ENCODE data around the gene SNCAIP.

SNCAIP gene

DNA sequence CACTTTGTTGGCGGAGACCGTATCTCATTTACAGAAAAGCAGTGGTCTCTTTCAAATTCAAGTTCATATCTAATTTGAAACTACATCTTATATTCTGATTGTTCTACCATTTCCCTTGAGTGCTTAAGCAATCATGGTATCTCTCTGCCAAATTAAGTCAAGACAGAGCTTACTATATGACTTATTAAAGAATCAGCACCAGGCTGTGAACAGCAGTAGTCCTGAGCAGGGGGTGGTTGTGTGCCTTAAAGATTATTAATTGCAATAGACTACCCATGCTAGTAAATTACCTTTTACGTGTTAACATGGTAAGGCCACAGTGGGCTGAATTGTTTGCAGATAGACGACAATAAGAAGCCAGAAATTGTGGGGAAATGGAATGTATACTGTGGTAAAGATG is 21.5 kb downstream of the SNCAIP start:
- H3K9ac ChIP-seq (ENCODE audit: low read length) = no peak overlapping the region
- no peak overlapping the region for H3K27ac ChIP-seq (ENCODE audit: low read depth, low read length)
- no peaks in the 10 kb centered on the region for H3K36me3 ChIP-seq (ENCODE audit: low read length)
- H3K27me3 ChIP-seq (ENCODE audit: low read length) = no peaks in the 10 kb centered on the region; the same call in 1 of the 2 replicates
- no peaks in the 10 kb centered on the region for H4K20me1 ChIP-seq (ENCODE audit: low read depth, low read length)
- H3K9me3 ChIP-seq (ENCODE audit: insufficient read depth, low read length) = no peaks in the 10 kb centered on the region
- H3K79me2 ChIP-seq (ENCODE audit: insufficient read depth, low read length) = no peaks in the 10 kb centered on the region
- no peak for TF ChIP-seq EZH2phosphoT487 (conservative IDR thresholded peaks at IDR 0.05; ENCODE audit: low read length)
- TF ChIP-seq, protein P1, sequence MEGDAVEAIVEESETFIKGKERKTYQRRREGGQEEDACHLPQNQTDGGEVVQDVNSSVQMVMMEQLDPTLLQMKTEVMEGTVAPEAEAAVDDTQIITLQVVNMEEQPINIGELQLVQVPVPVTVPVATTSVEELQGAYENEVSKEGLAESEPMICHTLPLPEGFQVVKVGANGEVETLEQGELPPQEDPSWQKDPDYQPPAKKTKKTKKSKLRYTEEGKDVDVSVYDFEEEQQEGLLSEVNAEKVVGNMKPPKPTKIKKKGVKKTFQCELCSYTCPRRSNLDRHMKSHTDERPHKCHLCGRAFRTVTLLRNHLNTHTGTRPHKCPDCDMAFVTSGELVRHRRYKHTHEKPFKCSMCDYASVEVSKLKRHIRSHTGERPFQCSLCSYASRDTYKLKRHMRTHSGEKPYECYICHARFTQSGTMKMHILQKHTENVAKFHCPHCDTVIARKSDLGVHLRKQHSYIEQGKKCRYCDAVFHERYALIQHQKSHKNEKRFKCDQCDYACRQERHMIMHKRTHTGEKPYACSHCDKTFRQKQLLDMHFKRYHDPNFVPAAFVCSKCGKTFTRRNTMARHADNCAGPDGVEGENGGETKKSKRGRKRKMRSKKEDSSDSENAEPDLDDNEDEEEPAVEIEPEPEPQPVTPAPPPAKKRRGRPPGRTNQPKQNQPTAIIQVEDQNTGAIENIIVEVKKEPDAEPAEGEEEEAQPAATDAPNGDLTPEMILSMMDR (IDR thresholded peaks at IDR 0.05; ENCODE audit: insufficient read depth, low read length, poor library complexity, severe bottlenecking) = no peak
- no peak overlapping the region for H3K4me3 ChIP-seq (ENCODE audit: insufficient read depth, low read length, poor library complexity, severe bottlenecking)
- H2AFZ ChIP-seq (ENCODE audit: low read depth, low read length, severe bottlenecking) = no peak overlapping the region
- no peaks in the 10 kb centered on the region for H3K9me2 ChIP-seq (replicated peaks; ENCODE audit: insufficient read depth, low read length)
- no peaks in the 10 kb centered on the region for H3F3A ChIP-seq (ENCODE audit: insufficient read depth)
- no peak overlapping the region for H3K4me2 ChIP-seq (ENCODE audit: low read depth, low read length, poor library complexity, severe bottlenecking)

DNA sequence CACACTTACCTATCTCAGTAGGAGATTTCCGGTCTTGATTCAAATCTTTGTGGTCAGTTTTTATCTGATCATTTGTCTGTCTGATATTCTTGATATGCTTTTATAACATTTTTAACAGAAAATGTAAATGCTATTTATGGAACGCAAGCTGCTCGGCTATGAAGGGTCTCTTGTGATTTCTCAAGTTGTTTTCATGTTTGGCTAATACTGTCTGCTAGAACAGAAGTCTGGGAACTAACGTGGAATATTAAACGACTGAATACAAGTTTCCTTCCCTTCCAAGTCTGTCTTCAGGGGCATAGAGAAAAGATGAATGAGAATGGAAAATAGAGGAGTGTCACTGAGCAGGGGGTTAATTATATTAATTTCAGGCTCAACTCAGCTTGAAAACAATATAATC is 27.6 kb downstream of the SNCAIP start:
- Histone ChIP-seq H4K20me1 (ENCODE audit: low read depth, low read length) (no peaks in the 10 kb centered on the region), H3K79me2 (ENCODE audit: insufficient read depth, low read length) (no peaks in the 10 kb centered on the region), H2AFZ (ENCODE audit: low read depth, low read length, severe bottlenecking) (no peak overlapping the region), H3K27me3 (ENCODE audit: low read length) (no peaks in the 10 kb centered on the region; the same call in 1 of the 2 replicates), H3K36me3 (ENCODE audit: low read length) (no peaks in the 10 kb centered on the region), H3K4me3 (ENCODE audit: insufficient read depth, low read length, poor library complexity, severe bottlenecking) (no peak overlapping the region), H3K9me2 (replicated peaks; ENCODE audit: insufficient read depth, low read length) (no peaks in the 10 kb centered on the region), H3F3A (ENCODE audit: insufficient read depth) (no peaks in the 10 kb centered on the region), H3K4me2 (ENCODE audit: low read depth, low read length, poor library complexity, severe bottlenecking) (no peak overlapping the region), H3K9me3 (ENCODE audit: insufficient read depth, low read length) (no peaks in the 10 kb centered on the region), H3K27ac (ENCODE audit: low read depth, low read length) (no peak overlapping the region), H3K9ac (ENCODE audit: low read length) (no peak overlapping the region)
- TF ChIP-seq, protein P1 (IDR thresholded peaks at IDR 0.05; ENCODE audit: insufficient read depth, low read length, poor library complexity, severe bottlenecking) = no peak
- no peak for TF ChIP-seq EZH2phosphoT487 (conservative IDR thresholded peaks at IDR 0.05; ENCODE audit: low read length)

DNA sequence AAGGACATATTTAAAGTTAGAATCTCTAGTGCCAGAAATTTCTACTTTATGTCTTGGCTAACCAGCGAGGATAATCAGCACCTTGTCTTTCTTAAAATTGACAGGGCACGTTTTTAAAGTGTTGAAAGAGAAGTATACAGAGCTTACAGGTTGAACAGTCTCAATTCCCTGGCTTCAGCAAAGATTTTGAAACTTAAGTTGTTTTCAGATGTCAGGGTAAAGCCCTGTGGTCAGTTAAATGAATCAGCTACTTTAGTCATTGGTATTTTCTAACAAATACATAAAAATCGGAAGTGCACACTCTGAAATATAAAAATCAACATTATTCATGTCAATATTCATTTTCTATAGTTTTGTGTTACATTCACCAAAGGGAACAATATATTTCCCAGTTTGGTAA is 29.1 kb downstream of the SNCAIP start:
- Histone ChIP-seq H3K36me3 (ENCODE audit: low read length) (no peaks in the 10 kb centered on the region), H3F3A (ENCODE audit: insufficient read depth) (no peaks in the 10 kb centered on the region), H3K9ac (ENCODE audit: low read length) (no peak overlapping the region), H3K27ac (ENCODE audit: low read depth, low read length) (no peak overlapping the region), H4K20me1 (ENCODE audit: low read depth, low read length) (no peaks in the 10 kb centered on the region), H3K79me2 (ENCODE audit: insufficient read depth, low read length) (no peaks in the 10 kb centered on the region), H3K4me2 (ENCODE audit: low read depth, low read length, poor library complexity, severe bottlenecking) (no peak overlapping the region), H2AFZ (ENCODE audit: low read depth, low read length, severe bottlenecking) (no peak overlapping the region), H3K9me2 (replicated peaks; ENCODE audit: insufficient read depth, low read length) (no peaks in the 10 kb centered on the region), H3K27me3 (ENCODE audit: low read length) (no peaks in the 10 kb centered on the region), H3K4me3 (ENCODE audit: insufficient read depth, low read length, poor library complexity, severe bottlenecking) (no peak overlapping the region), H3K9me3 (ENCODE audit: insufficient read depth, low read length) (no peaks in the 10 kb centered on the region)
- TF ChIP-seq, protein P1 (IDR thresholded peaks at IDR 0.05; ENCODE audit: insufficient read depth, low read length, poor library complexity, severe bottlenecking) = no peak
- TF ChIP-seq EZH2phosphoT487 (conservative IDR thresholded peaks at IDR 0.05; ENCODE audit: low read length) = no peak
